Measurements from ENCODE around the gene ARFGAP1. TPM values are rescaled to one million over a fixed set of nuclear protein-coding genes. Genes with fewer than 3 reads are reported as not detected.
A peak's percentile ranks its signal among the peaks of the same experiment; 100 is the strongest.

ARFGAP1 gene
- 10 to 100 TPM; 73.4 to 77.6 TPM for total RNA-seq

DNA sequence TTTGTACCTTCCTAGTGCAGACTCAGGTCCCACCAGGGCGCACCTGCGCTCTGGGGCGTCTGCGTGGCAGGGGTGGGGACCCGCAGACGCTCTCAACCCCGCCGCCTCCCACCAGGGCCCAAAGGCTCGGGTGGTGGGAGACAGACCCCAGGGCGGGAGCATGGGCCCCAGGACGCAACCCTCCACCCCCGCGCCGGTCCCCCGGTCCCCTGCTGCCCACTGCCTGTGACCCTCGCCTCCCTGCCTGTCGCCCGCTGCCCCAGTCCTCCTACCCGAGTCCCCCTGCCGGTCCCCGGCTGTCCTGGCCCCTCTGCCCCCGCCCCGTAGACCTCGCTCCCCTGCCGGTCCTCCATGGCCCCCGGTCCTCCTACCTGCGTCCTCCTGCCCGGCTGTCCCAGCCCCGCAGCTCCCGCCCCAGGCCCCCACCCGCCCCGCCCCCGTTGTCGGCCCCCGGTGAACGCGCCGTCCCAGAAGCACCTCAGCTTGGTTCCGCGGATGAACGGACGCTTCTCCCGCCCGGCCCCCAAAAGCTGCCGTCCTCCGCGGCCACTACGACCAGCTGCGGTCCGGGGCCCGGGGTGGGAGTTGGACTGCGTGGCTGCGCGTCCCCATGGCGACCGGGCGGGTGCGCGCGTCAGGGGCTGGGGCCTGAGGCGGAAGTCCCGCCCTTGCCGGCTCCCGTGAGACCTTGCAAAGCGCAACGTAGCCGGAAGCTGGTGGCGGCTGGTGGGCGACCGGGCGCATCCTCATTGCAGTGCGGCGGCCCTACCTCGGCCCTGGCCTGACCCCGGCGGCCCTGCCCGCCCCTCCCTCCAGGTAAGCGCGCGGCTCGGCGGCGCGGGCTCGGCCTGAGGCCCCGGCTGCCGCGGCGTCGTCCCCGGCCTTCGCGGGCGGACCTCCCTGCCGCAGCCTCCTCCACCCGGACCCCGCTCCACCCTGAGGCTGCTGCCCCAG lies at the start of gene ARFGAP1:
Gene ARFGAP1, plus strand, starts transcription at position 709 of the 954 bp plus-strand sequence. CDS start 2,768 bp downstream, outside the sequence.
- H3K4me3 Mint-ChIP-seq = peak within 1 kb of the TSS; percentile 79
- H3K4me1 Mint-ChIP-seq = peaks cover 27% of the 10 kb centered on the region
- POLR2A ChIA-PET = interaction anchor here (0.6 to 1.3 kb wide), 4 partner anchors 12 to 295 kb away, joined by 3 to 5 read pairs (median 4); no protein-coding TSS in a partner anchor
- no peaks in the 10 kb centered on the region for H3K27me3 Mint-ChIP-seq
- CTCF ChIA-PET = interaction anchor here (1.7 kb wide), 1 partner anchor 49 kb away, joined by 10 read pairs; no protein-coding TSS in a partner anchor
- peaks cover 2% of the 10 kb centered on the region for H3K36me3 Mint-ChIP-seq (ENCODE audit: low read depth)
- no peaks in the 10 kb centered on the region for H3K9me3 Mint-ChIP-seq (ENCODE audit: low read depth)
- ATAC-seq (peak; percentile 99), DNase-seq (peak; percentile 94)
- H3K27ac Mint-ChIP-seq = peak within 1 kb of the TSS; percentile 83
- intact Hi-C loops (cut with DNase I, micrococcal nuclease) = loop anchor here in 1 of 2 experiments (1.0 to 5.0 kb wide), 11 partner anchors 56 to 1034 kb away; partner anchors contain the start of genes ADRM1, DIDO1, GMEB2 and OSBPL2

DNA sequence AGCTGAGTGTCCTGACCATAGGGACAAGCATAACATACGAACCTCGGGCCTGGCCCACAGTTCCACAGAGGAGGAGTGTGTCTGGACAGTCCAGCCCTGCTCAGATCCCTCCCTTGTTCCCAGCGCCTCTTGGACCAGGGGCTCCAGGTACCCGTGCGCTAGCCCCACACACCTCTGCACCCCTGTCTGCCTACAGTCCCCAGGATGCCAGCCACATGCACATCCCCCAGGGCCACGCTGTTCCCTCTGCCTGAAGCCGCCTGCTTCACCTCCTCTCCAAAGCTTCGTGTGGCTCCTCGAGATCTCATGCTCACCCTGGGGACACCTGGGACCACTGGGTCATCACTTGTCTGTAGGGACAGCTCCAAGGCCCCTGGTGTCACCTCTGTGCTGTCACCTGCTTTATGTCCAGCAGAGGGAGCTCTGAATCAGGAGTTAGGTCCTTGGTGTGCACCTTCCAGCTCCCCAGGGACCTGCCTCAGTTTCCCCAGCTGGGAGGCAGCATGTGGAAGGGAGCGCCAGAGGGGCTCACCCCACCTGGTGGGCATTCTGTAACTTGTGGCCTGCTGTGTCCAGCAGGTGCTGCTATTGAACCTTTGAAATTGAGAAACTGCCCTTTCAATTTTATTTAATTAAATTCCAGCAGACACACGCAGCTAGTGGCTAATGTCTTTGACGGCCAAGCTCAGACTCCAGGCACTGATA lies 49.3 kb upstream of the ARFGAP1 start:
- CTCF ChIA-PET = interaction anchor here (0.6 to 3.7 kb wide), 27 partner anchors 9 to 904 kb away, joined by 3 to 22 read pairs (median 4); partner anchors contain the start of genes ARFGAP1 and BIRC7
- Mint-ChIP-seq H3K4me1 (no peaks in the 10 kb centered on the region), H3K36me3 (ENCODE audit: low read depth) (no peaks in the 10 kb centered on the region), H3K27ac (no peak overlapping the region), H3K27me3 (peaks cover 4% of the 10 kb centered on the region), H3K9me3 (ENCODE audit: low read depth) (no peaks in the 10 kb centered on the region), H3K4me3 (no peak overlapping the region)
- DNase-seq (peak; percentile 68), ATAC-seq (peak; percentile 75)
- intact Hi-C loops (cut with DNase I, micrococcal nuclease) = loop anchor here (1.0 to 2.0 kb wide), 4 partner anchors 30 to 160 kb away; no protein-coding TSS in a partner anchor
- POLR2A ChIA-PET = interaction anchor here (0.6 kb wide), 1 partner anchor 158 kb away, joined by 5 read pairs; no protein-coding TSS in a partner anchor

- ATAC-seq = no peak
- intact Hi-C loops (cut with DNase I, micrococcal nuclease) = loop anchor here (1.0 to 2.0 kb wide), 4 partner anchors 29 to 159 kb away; no protein-coding TSS in a partner anchor
- Mint-ChIP-seq H3K27ac (no peak overlapping the region), H3K27me3 (peaks cover 4% of the 10 kb centered on the region), H3K9me3 (ENCODE audit: low read depth) (no peaks in the 10 kb centered on the region), H3K4me1 (no peaks in the 10 kb centered on the region), H3K4me3 (no peak overlapping the region), H3K36me3 (ENCODE audit: low read depth) (no peaks in the 10 kb centered on the region)
- ChIA-PET POLR2A (no interaction called here), CTCF (interaction anchor here (0.6 to 3.7 kb wide), 23 partner anchors 9 to 251 kb away, joined by 3 to 22 read pairs (median 4); partner anchors contain the start of genes ARFGAP1 and BIRC7)
- no peak for DNase-seq
Measured at GRCh38 chr20:63223826-63224207, 48.8 kb upstream of the ARFGAP1 start.

- H3K36me3 Mint-ChIP-seq (ENCODE audit: low read depth) = no peaks in the 10 kb centered on the region
- intact Hi-C loops (cut with DNase I, micrococcal nuclease) = no loop called here
- no peaks in the 10 kb centered on the region for H3K9me3 Mint-ChIP-seq (ENCODE audit: low read depth)
- ATAC-seq = no peak
- peaks cover 7% of the 10 kb centered on the region for H3K27me3 Mint-ChIP-seq
- H3K4me1 Mint-ChIP-seq = no peaks in the 10 kb centered on the region
- no peak for DNase-seq
- ChIA-PET CTCF (interaction anchor here (0.5 to 3.7 kb wide), 19 partner anchors 8 to 713 kb away, joined by 3 to 22 read pairs (median 6); partner anchors contain the start of genes ARFGAP1 and BIRC7), POLR2A (no interaction called here)
- no peak overlapping the region for H3K27ac Mint-ChIP-seq
- no peak overlapping the region for H3K4me3 Mint-ChIP-seq
Measured at GRCh38 chr20:63224412-63225081, 48.1 kb upstream of the ARFGAP1 start.

GRCh38 chr20:63225082-63225454 lies 47.5 kb upstream of the ARFGAP1 start:
- peaks cover 6% of the 10 kb centered on the region for H3K27me3 Mint-ChIP-seq
- intact Hi-C loops (cut with DNase I, micrococcal nuclease) = no loop called here
- DNase-seq (no peak), ATAC-seq (no peak)
- no peaks in the 10 kb centered on the region for H3K4me1 Mint-ChIP-seq
- ChIA-PET POLR2A (no interaction called here), CTCF (interaction anchor here (0.6 to 3.7 kb wide), 8 partner anchors 10 to 189 kb away, joined by 3 to 22 read pairs (median 5); partner anchors contain the start of gene BIRC7)
- no peak overlapping the region for H3K27ac Mint-ChIP-seq
- H3K4me3 Mint-ChIP-seq = no peak overlapping the region
- H3K9me3 Mint-ChIP-seq (ENCODE audit: low read depth) = no peaks in the 10 kb centered on the region
- H3K36me3 Mint-ChIP-seq (ENCODE audit: low read depth) = no peaks in the 10 kb centered on the region

DNA sequence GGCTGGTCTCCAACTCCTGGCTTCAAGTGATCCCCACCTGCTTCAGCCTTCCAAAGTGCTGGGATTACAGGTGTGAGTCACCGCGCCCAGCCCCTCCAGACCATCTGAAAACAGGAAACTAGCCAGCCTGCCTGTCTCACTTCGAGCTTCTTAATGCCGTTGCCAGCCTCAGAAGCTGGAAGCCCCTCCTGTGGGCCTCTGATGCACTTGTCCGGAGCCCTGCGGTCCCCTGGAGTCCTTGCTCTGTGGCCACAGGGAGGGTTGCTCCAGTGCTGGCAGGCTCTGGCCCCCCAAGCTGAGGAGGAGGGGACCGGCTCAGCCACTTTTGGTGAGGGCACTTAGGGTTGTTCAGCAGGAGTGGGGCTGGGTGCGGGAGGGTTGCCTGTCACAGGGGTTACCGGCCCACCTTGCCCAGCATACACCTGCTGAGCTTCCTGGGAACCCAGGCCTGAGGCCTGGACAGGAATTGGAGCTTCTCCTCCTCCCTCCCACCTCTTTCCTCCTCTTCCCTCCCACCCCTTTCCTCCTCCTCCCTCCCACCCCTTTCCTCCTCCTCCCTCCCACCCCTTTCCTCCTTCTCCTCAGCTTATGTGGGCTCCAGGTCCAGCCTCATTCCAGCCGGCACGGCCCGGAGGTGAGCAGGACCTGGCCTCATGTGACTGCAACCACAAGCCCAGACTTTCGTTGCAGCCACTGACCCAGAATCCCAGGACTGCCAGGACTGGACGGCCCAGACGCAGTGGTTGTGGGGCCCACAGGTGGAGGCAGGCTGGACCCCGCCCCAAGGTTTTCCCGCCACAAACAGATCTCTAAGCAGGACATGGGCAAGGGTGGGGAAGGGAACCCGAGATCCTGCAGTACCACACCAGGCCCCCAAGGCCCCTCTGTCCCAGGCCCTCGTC lies 46.3 kb upstream of the ARFGAP1 start:
- CTCF ChIA-PET = interaction anchor here (1.6 to 3.7 kb wide), 3 partner anchors 9 to 154 kb away, joined by 6 to 17 read pairs (median 6); partner anchors contain the start of gene BIRC7
- intact Hi-C loops (cut with DNase I, micrococcal nuclease) = no loop called here
- H3K27me3 Mint-ChIP-seq = peaks cover 7% of the 10 kb centered on the region
- DNase-seq (no peak), ATAC-seq (no peak)
- no peaks in the 10 kb centered on the region for H3K4me1 Mint-ChIP-seq
- H3K4me3 Mint-ChIP-seq = no peak overlapping the region
- H3K27ac Mint-ChIP-seq = no peak overlapping the region
- H3K9me3 Mint-ChIP-seq (ENCODE audit: low read depth) = no peaks in the 10 kb centered on the region
- POLR2A ChIA-PET = no interaction called here
- no peaks in the 10 kb centered on the region for H3K36me3 Mint-ChIP-seq (ENCODE audit: low read depth)

DNA sequence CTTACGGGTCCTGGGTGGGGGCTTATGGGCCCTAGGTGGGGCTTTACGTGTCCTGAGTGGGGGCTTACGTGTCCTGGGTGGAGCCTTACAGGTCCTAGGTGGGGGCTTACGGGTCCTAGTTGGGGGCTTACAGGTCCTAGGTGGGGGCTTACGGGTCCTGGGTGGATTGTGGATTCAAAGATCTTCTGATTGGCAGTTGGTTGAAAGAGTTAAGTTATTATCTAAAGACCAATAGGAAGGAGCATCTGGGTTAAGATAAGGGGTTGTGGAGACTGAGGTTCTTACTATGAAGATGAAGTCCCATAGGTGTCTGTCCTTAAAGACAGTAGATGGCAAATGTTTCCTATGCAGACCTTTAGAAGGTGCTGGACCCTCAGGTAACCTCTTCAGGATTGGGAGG lies 45.4 kb upstream of the ARFGAP1 start:
- ChIA-PET CTCF (no interaction called here), POLR2A (no interaction called here)
- peaks cover 15% of the 10 kb centered on the region for H3K27me3 Mint-ChIP-seq
- ATAC-seq (no peak), DNase-seq (no peak)
- intact Hi-C loops (cut with DNase I, micrococcal nuclease) = no loop called here
- no peaks in the 10 kb centered on the region for H3K9me3 Mint-ChIP-seq (ENCODE audit: low read depth)
- no peak overlapping the region for H3K27ac Mint-ChIP-seq
- H3K36me3 Mint-ChIP-seq (ENCODE audit: low read depth) = no peaks in the 10 kb centered on the region
- no peak overlapping the region for H3K4me3 Mint-ChIP-seq
- H3K4me1 Mint-ChIP-seq = no peaks in the 10 kb centered on the region

DNA sequence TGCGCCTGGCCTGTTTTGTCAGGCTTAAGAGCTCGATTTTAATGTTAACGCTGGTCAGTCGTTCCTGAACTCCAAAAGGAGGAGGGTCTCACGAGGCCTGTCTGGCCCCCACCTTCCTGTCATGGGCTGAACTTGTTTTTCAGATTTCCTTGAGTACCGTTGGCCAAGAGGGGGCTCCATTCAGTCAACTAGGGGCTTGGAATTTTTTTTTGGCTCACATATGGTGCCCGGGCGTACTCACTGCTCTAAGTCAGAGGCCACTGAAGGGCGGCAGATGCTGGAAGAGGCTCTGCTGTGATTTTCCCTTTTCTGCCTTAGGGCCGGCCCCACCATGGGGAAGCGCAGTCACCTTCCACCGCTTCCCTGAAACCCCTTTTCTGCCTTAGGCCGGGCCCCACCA lies 43.8 kb upstream of the ARFGAP1 start:
- Mint-ChIP-seq H3K9me3 (ENCODE audit: low read depth) (no peaks in the 10 kb centered on the region), H3K4me1 (no peaks in the 10 kb centered on the region), H3K27me3 (peaks cover 16% of the 10 kb centered on the region), H3K36me3 (ENCODE audit: low read depth) (no peaks in the 10 kb centered on the region), H3K27ac (no peak overlapping the region), H3K4me3 (no peak overlapping the region)
- ChIA-PET CTCF (no interaction called here), POLR2A (no interaction called here)
- intact Hi-C loops (cut with DNase I, micrococcal nuclease) = no loop called here
- ATAC-seq = no peak
- DNase-seq = no peak

GRCh38 chr20:63230800-63231268 lies 41.8 kb upstream of the ARFGAP1 start:
- POLR2A ChIA-PET = no interaction called here
- peaks cover 16% of the 10 kb centered on the region for H3K27me3 Mint-ChIP-seq
- ATAC-seq (peak; percentile 33), DNase-seq (peak; percentile 42)
- intact Hi-C loops (cut with DNase I, micrococcal nuclease) = loop anchor here in 1 of 2 experiments (5.0 kb wide), 1 partner anchor 174 kb away; no protein-coding TSS in a partner anchor
- CTCF ChIA-PET = interaction anchor here (0.5 kb wide), 1 partner anchor 21 kb away, joined by 3 read pairs; no protein-coding TSS in a partner anchor
- peaks cover 2% of the 10 kb centered on the region for H3K4me1 Mint-ChIP-seq
- H3K4me3 Mint-ChIP-seq = no peak overlapping the region
- no peaks in the 10 kb centered on the region for H3K36me3 Mint-ChIP-seq (ENCODE audit: low read depth)
- H3K27ac Mint-ChIP-seq = no peak overlapping the region
- H3K9me3 Mint-ChIP-seq (ENCODE audit: low read depth) = no peaks in the 10 kb centered on the region

Measured in activated CD4-positive, alpha-beta T cell treated with anti-CD3 and anti-CD28 coated beads for 36 hours (primary cell).